AG08395 (cell line): ENCODE results near the gene STAT5A.

Experiments used
- DNase-seq: peaks from one replicate; pipeline ENCODE4 v3.0.0; 2012; ENCODE audit warnings: mixed read lengths, low spot score

STAT5A gene

GRCh38 chr17:42268236-42268635 lies 20.1 kb upstream of the STAT5A start:
- no peak for DNase-seq

GRCh38 chr17:42270170-42270535 lies 18.1 kb upstream of the STAT5A start:
- DNase-seq, result no peak

GRCh38 chr17:42270596-42270995 lies 17.7 kb upstream of the STAT5A start:
- DNase-seq, result no peak

GRCh38 chr17:42271006-42271778 lies 17.1 kb upstream of the STAT5A start:
- no peak for DNase-seq

- DNase-seq, result no peak
Observed at GRCh38 chr17:42271779-42272035, 16.6 kb upstream of the STAT5A start.

GRCh38 chr17:42272162-42272907 lies 16.0 kb upstream of the STAT5A start:
- DNase-seq, result no peak

DNA sequence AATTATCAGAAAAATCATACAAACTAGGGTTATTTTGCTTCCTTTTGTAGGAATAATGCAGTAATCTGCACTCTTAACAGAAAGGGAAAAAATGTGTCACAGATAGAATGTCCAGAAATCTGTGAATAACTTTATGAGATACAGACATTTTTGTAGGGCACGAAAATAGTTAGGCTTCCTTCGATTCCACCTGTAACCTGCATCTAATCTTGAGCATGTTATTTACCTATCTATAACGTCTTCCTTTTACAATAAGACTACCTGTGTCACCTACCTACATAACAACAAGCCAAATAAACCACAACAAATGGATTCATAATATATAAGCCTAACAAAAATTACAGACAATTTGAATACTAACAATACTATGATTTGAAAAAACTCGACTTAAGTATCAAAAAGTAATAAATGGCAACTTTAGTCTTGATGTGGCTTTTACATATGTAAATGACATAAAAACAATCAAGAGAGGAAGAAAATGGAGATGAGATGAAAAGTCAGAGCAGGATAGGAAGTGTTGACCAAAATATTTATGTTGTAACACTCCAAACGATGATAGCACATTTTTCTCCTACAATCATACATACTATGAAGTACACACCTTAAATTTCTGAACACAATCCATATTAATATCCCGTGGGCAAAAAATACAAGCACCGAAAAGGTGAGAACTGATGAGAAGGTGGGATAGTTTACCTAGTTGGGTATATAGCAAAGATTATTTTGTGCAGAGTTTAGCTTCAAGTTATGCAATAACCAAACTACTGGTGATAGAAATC lies 14.6 kb upstream of the STAT5A start:
- DNase-seq, result no peak

DNA sequence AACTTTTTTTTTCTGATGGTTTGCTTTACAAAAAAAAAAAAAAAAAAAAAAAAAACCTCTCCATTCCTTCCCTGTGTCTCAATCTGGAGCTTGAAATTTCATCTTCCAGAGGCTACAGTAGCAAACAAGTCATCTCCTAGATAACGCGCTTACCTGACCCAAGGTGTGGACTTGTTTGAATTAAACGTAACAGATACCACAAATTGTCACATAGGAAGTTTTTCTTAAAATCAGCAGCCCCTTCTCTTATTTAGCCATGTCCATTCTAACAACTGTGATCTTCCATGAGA lies 14.1 kb upstream of the STAT5A start:
- DNase-seq, result no peak

DNA sequence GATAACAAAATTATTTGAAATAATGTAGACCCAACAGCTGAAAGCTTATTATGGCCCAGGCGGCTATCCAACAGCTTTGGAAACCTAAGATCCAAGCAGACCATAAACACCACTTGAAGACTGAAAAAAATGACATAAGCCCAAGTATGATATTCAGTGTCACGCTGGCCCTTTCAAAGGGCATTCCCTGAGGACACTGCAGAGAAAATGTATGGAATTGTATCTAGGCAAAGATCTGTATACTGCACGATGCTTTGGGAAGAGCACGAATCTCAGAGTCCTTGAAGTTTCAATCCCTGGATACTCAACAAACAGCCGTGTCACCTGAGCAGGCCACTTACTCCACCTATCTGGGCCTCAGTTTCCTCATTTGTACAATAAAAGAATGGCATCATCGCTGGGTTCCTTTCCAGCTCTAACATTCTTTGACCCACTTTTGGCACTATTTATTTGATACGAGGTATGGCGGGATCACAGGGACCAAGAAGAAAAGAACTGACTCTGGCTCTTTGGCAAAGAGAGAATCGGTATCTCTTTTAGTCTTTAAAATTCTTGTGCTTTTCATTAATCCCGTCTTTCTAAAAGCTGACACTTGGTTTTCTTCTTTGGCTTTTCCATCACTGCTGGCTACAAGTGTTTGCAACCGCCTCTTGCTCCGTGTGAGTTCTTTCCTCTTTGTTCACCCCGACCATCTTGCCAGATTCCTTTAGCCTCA lies 13.3 kb upstream of the STAT5A start:
- DNase-seq, result no peak

DNA sequence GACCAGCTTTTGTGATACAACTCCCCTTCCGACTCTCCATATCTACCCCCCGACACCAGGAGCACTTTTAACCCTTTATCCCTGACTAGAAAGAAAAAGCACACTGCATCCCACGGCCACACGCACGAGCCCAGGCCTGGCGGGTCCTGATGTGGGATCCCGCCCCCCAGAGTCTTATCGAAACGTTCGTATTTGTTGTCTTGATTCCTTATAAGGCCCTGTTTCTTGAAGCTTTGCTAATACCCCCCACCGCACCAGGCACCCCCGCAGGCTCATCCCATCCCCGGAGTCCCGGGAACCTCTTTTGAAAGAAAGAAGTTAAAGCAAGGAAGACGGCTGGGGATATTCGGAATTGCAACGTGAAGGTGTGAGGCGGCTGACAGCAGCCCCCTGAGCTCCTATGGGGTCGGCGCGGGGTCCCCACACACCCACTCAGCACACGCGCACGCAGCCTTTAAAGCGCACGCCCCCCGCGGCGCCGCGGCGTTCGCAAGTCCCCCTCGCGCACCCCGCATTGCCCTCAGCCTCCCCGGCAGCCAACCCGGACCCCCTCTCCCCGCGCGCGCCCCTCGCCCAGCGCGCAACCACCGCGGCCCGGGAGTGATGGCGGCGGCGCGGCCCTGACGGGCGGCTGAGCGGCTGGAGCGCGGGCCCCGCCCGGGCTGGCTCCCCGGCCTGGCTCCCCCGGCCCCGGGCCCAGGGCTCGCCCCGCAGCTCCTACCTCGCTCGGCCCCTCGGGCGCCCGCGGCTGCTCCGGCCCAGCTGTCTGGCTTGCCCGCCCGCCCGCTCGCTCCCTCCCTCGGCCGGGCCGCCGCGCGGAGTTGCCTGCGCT lies 12.6 kb upstream of the STAT5A start:
- DNase-seq, result peak; percentile 35

GRCh38 chr17:42276359-42276608 lies 12.0 kb upstream of the STAT5A start, which contains the start of gene STAT5B:
Gene STAT5B (minus strand): TSS chr17:42276391. CDS start chr17:42232127, 44,264 bp downstream.
- peak; percentile 89 for DNase-seq

- peak; percentile 72 for DNase-seq
Observed at GRCh38 chr17:42276609-42277341, 11.5 kb upstream of the STAT5A start.

GRCh38 chr17:42277342-42277712 lies 11.0 kb upstream of the STAT5A start:
- no peak for DNase-seq

GRCh38 chr17:42279776-42280630 lies 8.3 kb upstream of the STAT5A start:
- no peak for DNase-seq

DNA sequence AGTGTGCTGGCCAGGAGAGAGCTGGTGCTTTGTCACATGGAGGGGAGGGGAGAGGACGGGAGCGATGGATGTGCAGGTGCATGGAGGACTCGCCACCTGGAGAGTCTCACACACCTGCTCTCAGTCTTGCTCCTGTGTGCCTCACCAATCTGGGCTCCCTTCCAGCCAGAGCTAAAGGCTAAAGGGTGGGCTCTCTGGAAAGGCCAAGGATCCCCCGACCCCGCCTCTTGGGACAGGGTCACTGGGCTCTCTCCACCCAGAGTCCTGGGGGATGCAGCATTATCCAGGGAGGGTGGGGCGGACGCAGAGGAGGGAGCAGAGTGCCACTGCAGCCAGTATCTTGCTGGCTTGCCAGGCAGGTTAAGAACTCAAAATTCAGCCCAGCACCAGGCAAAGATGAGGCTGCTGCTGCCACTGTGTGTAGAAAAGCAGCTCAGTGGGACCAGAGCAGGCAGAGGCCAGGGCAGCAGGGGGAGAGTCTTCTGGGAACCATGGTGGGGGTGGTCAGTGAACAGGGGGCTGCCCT lies 6.7 kb upstream of the STAT5A start:
- no peak for DNase-seq

- no peak for DNase-seq
Observed at GRCh38 chr17:42282478-42283080, 5.7 kb upstream of the STAT5A start.

GRCh38 chr17:42283241-42284023 lies 4.9 kb upstream of the STAT5A start:
- no peak for DNase-seq

DNA sequence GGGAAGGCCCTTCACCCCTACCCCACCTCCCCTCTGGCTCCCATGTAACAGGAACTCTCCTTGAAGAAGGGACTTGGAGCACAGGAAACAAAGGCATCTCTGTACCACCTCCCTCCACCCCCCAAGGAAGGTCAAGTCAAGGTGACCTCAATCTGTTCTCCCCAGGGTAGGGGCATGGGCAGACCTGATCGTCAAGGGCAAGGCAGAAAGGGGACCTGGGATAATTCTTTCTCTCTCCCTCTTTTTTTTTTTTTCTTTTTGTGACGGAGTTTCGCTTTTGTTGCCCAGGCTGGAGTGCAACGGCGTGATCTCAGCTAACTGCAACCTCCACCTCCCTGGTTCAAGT lies 4.3 kb upstream of the STAT5A start:
- DNase-seq, result no peak

- no peak for DNase-seq
Observed at GRCh38 chr17:42284566-42284965, 3.7 kb upstream of the STAT5A start.
